Astrocyte (in vitro differentiated cells and primary cell): ENCODE data around the gene BRF1.

ENCODE experiments used
- CTCF ChIP-seq: IDR thresholded peaks from 2 replicates; pipeline ENCODE4 v1.5.1; 2011; ENCODE audit warnings: low read depth, mild to moderate bottlenecking, inconsistent platforms, low read length, moderate library complexity; ENCODE audit not compliant: insufficient read depth
- EZH2 ChIP-seq: IDR thresholded peaks from 2 replicates; pipeline ENCODE4 v1.6.1; 2012; ENCODE audit warnings: mild to moderate bottlenecking, low read length, inconsistent platforms; ENCODE audit not compliant: insufficient read depth

GRCh38 chr14:105332350-105332874, 31.6 kb upstream of the BRF1 start:
- no peak for TF ChIP-seq CTCF
- no peak for TF ChIP-seq EZH2
